Measurements from ENCODE around the gene MRPL2.
"Not testable (repeated sequence)": the region's sequence is repeated elsewhere in the genome, so short reads cannot be mapped to it uniquely, and the experiment has no call there.

Gene MRPL2

DNA sequence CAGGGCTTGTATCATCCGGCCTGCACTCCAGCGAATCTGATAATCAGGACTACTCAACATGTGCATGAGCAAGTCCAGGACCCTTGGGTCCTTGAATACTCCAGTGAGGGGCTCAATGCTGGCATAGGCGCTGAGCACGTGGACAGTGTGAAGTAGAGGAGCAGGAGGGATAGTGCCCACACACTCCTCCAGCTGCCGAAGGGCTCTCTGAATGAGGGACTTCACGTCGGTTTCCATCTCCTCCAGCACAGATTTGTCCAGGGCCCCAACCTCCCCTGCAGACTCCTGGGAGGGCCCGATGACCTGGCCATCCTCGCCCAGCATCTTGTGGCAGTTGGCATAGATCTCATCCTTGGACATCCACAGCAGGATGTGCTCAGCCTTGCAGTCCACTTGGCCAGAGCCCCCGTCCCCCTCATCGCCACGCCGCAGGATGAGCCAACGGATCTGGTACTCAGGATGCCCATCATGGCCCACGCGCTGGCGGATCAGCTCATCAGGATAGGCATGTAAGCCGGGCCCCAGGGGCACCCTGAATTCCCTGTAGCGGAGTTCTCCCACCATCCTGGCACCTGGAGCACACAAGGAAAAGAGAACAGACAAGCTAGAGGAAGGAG is 6.9 kb downstream of the MRPL2 start:
- DNase-seq = no peak

DNA sequence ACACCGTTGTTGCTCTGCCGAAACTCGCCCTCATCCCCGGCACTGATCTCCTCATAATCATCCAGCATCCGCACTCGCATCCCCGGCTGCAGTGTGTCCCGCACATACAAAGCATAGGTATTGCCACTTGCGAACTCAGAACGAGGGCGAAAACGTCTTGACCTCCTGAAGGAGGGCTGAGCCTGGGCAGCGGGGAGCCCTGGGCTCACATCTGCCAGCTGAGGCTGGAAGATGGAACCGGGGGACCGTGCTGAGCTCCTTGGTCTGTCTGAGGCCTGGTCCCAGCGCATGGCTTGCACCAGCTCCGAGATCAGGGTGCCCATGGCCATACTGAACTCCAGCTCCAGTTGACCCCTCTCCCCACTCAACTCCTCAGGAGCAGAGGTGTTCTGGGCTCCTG is 8.3 kb downstream of the MRPL2 start:
- DNase-seq = no peak

DNA sequence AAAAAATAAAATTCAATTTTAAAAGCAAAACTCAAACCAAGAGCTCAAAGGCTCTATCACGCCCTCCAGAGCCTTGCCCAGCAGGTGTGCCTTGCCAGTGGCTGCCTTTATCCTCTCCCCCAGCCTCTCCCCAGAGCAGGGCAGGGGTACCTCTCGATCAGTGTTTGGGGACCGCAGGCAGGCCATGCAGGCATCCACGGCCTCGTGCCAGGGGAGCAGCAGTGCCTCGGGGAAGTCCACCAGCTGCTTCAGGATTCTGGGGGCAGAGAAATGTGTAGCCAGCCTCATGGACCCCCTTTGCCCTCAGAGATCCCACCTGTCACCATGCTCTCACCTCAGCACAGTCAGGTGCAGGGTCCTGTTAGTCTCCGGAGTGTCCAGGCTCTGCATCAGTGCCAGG is 11.2 kb downstream of the MRPL2 start:
- no peak for DNase-seq

DNA sequence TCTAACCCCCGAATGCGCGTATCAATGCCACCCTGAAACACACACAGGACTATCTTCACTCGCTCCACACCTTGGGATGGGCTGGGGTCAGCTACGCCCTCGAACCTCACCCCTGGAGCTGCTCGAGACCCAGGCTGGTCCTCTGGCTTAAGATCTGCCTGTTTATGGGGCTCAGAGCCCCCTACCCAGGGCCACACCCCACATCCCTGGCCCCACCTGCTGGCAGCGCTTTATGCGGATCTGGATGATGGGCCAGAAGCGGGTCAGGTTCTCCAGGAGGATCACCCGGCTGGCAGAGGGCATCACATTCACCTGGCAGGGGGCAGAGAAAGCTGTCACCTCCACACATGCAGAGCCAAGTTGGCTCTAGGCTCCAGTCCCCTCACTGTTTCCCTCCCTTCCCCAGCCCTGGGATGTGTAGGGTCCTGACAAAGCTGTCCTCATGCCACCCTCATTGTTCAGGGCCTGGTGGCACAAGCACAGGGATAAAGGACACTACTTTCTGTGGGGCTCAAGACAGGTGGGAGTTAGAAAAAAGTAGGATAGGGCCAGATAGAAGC is 13.8 kb downstream of the MRPL2 start:
- DNase-seq = no peak

DNA sequence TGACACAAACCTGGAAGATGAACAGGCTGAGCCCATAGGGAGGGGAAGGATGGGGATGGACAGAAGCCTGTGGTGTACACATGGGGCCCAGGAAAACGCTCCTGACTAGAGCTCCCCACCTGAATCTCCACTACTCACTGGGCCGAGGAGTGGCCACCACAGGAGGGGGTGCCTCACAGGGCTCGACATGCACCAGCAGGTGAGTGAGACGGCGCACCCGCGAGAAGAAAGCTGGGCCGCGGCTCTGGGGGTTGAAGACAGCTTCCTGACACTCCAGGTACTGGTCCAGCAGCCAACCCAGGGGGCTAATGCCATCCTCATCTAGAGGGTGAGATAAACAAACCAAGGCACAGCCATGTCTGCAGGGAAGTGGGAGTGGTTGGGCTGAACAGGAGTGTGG is 15.9 kb downstream of the MRPL2 start:
- DNase-seq = no peak

DNA sequence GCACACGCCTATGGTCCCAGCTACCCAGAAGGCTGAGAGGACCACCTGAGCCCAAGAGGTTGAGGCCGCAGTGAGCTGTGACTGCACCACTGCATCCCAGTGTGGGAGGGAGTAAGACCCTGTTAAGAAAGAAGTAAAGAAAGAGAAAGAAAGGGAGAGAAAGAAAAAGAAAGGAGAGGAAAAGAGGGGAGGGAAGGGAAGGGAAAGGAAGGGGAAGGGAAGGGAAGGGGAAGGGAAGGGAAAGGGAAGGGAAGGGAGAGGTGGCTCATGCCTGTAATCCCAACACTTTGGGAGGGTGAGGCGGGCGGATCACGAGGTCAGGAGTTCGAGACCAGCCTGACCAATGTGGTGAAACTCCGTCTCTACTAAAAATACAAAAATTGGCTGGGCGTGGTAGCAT is 17.8 kb downstream of the MRPL2 start:
- DNase-seq = not testable (repeated sequence)

DNA sequence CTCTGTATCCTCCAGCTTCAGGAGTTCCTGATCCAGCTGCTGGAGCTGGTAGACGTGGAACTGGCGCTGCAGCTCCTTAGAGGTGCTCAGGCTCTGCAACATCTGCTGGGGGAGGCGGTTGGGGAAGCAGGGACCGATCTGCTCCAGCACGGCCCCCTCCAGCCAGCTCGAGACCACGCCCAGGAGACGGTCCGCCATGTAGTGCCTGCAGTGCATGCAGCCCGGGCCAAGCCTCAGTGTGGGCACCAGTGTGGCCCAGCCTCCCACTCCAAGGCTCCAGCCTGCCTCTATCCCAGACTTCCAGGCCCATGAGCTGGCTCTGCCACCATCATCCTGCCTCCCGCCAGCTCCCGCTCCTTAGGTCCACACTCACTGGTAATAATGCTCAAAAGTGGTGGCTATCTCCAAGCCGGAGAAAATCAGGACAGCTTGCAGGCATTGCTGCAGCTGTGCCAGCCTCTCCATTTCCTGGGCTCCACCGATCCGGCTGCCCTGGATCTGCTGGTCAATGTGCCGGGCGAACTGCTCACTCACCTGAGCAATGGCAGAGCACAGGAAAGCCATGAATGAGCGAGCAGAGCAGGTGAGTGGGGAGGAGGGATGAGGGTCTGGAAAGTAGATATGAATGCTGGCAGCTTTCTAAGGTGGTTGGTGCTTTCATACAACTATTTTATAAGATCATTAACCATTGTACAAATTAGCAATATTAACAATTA is 18.5 kb downstream of the MRPL2 start:
- DNase-seq = no peak

DNA sequence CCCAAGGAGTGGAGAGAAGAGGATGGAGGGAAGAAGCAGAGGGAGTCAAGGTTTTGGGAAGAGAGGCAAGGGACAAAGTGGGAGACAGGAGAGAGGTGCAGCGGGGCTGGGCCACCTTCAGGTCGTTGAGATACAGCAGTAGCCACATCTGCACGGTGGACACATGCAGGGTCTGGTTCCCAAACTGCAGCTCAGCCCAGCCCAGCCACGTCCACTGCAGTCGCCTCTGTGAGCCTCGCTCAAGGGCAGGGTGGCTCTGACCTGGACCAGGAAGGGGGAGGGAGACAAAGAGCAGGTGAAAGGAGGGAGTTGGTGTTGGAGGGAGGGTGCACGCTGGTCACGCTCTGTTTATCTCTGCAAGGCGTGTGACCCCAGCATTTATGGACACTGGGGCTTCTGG is 20.5 kb downstream of the MRPL2 start:
- DNase-seq = no peak

DNA sequence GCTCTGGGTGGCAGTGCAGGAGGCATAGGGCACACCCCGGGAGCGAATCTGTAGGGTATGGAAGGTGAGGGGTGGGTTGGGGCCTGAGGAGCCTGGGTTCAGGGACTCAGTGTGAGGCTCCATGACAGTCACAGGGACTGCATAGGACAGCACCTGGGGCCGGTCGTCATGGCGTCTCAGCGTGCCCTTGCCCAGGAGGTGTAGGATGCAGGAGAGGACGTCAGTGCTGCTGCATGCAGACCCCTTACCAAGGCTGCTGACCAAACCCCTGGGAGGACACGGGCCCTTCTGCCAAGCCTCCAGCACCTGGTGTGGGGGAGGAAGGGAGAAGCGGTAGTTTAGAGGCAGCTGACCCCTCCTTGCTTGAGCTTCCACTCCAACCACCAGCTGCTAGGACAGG is 21.5 kb downstream of the MRPL2 start:
- DNase-seq = no peak

DNA sequence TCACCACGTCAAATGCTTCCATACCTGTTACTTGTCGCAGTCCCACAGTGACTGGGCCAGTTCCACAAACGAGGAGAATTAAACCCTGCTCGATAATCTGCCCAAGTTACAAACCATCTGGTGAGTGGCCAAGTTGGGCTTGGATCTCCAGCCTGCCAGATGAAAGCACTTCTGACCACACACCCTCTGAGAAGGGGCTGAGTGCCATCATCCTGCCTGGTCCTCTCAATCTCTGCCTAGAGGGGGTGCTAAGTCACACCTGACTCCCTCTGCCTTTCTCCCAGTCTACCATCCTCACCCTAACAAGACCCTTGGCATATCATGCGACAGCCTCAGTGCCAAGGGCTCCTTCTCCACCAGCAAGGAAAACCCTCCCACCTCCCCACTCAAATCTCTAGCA is 22.0 kb downstream of the MRPL2 start:
- no peak for DNase-seq

DNA sequence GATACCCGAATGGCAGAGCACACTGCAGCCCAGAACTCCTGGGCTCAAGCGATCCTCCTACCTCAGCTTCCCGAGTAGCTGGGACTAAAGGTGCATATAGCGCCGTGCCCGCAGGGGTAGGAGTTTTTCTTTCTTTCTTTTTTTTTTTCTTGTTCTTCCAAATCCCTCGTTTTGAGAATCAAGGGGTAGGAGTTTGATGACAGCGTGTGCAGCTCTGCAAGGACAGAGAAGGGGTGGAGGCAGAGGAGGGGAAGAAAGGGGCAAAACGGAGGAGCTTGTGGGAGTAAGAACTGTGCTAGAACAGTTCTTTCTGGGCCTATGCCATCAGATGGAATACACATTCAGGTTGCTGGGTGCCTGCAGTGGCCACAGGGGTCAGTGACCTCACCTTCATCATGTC is 22.5 kb downstream of the MRPL2 start:
- no peak for DNase-seq

DNA sequence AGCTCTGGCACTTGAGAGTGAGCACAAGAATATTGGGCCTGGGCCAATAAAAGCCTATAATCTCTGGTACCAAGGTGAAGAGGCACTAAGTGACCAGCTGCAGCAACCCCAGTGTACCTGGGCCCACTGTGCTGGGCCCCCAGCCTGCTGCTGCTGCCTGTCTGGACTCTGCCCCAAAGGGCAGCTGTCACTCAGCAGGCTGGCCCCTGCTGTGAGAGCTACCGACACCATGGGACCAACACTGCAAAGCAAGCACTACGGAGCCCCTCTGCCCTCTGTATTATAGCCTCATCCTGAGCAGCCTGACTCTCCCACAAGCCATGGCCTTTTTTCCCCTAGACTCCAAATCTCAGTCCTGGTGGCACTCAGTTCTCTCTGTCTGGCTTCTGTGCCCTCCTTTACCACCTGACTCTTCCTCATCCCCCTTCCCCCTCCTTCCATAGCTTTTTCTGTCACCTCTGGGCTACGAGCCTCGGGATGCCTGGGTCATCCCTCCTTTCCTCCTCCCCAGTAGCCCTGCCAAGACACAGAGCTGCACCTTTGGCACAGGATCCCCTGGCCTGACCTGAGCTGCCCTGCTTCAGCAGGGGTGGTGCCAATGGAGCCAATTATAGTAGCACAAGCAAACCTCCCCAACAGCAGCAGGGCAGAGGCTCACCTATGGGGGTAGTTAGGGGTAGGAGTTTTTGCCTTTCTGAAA is 23.6 kb downstream of the MRPL2 start:
- DNase-seq = no peak

DNA sequence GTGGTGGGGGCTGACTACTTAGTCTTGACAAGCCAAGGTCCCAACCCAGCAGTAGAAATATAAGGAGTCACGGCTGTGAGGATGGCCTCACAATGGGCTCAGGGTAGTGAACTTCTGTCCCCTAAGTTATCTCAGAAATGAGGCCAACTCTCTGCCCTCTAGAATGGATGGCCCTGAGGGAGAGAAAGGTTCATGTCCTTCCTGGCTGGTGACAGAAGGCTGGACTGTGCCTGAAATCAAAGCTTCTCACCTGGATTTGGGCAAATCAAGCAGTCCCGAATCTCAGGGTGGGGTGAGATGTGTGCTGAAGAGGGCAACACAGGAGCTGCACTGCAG is 25.1 kb downstream of the MRPL2 start:
- DNase-seq = no peak

DNA sequence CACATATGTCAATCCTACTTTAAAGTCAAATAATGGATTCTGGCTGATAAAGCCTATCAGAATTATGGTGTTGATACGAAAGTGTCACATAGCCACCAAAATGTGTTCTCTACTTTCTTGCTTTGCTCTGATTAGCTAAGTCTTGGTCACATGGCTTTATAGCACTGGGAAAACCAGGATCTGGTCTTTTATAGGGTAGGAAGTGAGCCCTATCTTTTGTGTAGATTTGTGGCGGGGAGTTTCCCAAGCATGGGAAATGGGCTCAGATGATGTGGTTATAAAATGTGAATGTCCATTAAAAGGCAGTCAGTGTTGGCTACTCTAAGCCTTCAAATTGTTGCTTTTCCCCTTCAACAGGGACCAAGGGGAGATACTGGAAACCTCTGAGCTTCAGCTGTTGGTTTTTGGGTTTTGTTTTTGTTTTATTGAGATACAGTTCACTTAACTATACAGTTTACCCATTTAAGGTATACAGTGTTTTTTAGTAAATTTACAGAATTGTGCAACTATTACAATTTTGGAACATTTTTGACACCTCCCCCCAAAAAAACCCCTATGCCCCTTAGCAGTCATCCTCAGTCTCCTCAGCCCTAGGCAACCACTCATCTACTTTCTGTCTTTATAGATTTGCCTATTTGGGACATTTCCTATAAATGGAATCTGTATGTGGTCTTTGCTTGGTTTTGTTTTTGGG is 25.6 kb downstream of the MRPL2 start:
- DNase-seq = no peak

DNA sequence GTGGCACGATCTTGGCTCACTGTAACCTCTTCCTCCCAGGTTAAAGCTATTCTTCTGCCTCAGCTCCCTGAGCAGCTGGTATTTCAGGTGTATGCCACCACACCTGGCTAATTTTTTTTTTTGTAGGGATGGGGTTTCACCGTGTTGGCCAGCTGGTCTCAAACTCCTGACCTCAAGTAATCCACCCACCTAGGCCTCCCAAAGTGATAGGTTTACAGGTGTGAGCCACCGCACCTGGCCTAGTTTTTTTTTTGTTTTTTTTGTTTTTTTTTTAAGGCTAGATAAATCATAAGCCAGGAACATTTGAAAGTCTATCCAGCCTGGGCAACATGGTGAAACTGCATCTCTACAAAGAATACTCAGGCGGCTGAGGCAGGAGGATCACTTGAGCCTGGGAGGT is 26.9 kb downstream of the MRPL2 start:
- DNase-seq = no peak

DNA sequence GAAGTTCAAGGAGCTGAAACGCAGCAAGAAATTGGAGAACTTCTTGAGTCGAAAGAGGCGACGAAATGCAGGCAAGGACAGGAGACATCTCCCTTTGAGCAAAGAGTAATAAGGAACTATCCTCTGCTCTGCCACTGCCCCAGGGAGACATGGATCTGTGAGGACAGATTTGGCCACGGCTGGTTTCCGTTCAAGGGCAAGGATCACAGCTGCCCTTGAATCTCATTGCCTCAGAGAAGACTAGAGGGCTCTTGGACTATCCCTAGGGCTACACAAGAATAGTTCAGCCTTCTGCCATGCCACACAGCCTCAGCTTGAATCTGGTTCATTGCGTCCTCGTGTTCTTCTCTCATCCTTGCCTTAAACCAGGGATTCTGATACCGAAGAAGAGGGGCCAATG is 30.1 kb downstream of the MRPL2 start:
- no peak for DNase-seq

DNA sequence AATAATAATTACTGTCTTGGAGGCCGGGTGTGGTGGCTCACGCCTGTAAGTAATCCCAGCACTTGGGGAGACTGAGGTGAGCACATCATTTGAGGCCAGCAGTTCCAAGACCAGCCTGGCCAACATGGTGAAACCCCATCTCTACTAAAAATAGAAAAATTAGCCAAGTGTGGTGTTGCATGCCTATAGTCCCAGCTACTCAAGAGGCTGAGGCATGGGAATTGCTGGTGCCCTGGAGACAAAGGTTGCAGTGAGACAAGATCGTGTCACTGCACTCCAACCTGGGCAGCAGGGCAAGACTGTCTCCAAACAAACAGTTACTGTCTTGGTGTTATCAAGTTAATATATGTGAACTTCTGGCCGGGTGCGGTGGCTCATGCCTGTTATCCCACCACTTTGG is 32.9 kb downstream of the MRPL2 start:
- DNase-seq = no peak

DNA sequence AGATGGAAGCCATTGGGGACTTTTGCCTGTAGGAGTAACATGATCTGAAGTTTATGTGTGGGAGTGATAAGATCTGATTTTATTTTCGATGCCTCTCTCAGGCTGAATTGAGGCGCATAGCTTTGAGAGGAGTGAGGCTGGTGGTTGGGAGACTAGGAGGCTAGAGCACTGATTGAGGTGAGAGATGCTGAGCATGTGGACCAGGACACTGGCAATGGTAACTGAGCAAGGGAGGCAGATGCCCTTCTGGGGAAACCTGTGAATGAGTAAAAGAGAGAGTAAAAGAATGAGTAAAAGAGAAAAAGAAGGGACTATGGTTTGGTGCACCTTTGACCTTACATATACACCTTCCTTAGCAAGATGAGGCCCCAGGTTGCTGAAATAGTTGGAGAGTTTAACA is 34.8 kb downstream of the MRPL2 start:
- DNase-seq = no peak

DNA sequence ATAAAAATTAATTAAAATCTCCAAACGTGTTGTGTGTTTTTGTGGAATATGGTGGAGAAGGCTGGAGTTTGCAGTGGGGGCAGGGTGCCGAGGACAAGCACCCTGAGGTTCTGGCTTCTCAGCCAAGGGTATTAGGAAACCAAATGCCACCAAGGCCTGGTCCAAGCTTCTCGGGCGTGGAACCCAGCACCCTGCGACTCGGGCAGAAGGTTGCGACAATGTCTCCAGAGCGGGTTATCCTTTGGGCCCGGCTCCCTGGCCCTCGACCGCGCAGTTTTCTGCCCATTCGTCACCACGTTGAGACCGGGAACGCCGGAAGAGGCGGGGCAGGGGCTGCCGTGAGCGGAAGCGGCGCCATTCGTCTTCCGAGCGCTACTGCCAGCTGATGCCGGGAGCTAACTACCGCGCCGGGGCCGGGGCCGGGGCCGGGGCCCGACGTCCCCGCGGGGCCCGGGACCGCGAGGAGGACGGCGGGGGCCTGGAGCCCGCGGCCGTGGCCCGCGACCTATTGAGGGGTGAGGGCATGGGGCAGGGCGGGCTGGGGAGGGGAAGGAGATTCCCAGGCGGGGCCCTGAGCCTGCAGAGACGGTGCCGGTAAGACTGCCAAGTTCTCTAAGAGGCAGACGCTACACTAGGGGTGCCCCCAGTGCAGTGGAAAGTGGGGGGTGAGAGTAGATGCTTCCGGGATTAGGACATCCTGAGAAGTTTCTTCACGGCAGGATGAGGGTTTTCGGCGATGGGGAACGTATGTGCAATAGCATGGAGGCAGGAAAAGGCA is 37.8 kb downstream of the MRPL2 start, which contains the start of gene RRP36:
Gene RRP36, plus strand, starts transcription at position 354 of the 778 bp plus-strand sequence. Its CDS starts 32 bp downstream, at position 386.
- DNase-seq = peak; percentile 55 to 59

DNA sequence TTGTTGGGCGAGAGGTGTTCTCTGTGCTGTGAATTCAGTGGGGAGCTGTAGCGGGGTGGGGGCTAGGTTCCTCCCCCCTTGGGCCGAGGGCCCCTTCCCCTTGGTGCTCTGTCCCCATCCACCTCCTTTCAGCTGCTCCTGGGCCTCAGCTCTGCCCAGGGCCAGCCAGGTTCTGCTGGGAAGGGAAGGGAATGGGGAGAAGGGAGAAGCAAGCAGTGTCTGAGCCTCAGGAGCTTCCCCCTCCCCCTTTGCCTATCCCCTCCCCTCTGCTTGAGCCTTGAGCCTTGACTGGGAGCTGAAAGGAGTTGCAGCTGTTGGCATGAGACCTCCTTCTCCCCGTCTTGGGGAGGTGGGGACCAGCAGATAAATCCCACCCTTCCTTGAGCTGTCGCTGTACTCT is 38.4 kb downstream of the MRPL2 start:
- DNase-seq = no peak

DNA sequence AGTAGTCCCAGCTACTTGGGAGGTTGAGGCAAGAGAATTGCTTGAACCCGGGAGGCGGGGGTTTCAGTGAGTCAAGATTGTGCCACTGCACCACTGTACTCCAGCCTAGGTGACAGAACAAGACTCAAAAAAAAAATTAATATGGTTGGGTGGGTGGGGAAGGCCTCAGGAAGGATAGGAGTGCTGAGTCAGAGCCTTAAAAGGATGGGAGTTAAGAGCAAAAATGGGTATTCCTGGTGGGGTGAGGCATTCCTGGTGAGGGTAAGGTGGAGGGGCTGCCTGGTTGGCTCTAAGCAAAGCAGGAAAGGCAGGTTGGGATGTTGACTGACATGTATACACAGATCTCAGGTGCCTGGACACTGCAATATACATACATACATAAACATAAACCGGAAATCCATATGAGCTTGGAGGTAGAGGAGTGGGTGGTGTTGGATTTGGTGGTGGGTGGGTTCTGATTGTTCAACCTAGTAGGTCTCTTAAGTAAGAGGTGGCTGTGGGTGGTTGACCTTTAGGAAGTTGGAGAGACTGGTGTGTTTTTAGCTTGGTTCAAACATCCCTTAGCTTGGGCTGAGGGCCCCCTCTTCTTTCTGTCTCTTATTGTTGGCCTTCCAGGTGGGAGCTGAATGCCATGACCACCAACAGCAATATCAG is 39.1 kb downstream of the MRPL2 start:
- DNase-seq = no peak

DNA sequence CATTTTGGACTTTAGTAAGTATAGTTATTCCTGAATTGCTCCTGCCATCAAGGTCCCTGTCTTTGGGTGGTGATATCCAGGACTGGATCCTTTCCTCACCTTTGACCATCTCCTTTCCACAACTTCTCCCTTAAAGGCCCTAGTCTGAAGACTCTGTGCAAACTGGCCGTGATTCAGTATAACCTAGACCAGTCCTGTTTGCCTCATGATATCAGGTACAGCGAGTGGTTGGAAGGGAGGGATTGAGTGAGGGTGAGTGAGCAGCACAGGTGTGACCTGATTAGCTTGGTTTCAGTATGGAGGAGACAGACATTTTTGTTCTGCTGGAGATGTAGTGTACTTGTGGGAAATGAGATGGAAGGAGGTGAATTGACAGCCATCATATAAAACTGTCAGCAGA is 40.1 kb downstream of the MRPL2 start:
- no peak for DNase-seq
